SK-N-MC (cell line): Measurements from ENCODE around the gene COPZ1.
A peak's percentile ranks its signal among the peaks of the same experiment; 100 is the strongest.

Source experiments
- EZH2 ChIP-seq: fragments of 200-600 bp; sonication (generic); IDR thresholded peaks from one replicate; pipeline ENCODE4 v1.6.1; 2017; ENCODE audit warnings: antibody characterized with exemption
- FOXP2 ChIP-seq: optimal IDR thresholded peaks from 2 replicates; pipeline ENCODE3; 2011; ENCODE audit warnings: mild to moderate bottlenecking, moderate library complexity; ENCODE audit not compliant: insufficient read depth; ENCODE audit errors: extremely low read length, control extremely low read depth
- POLR2AphosphoS5 ChIP-seq: IDR thresholded peaks from 2 replicates; pipeline ENCODE4 v1.6.1; 2012; ENCODE audit warnings: mild to moderate bottlenecking, low read depth, low read length, borderline replicate concordance

- TF ChIP-seq EZH2 (no peak), POLR2AphosphoS5 (peak; percentile 33), FOXP2 (no peak)
Observed at GRCh38 chr12:54285150-54286041, 39.5 kb upstream of the COPZ1 start.
